Embryonic facial prominence (tissue), 1 donor: ENCODE data around the gene PDE2A.

Experiments
- DNase-seq: peaks from one replicate; pipeline ENCODE4 v3.0.0-alpha.2; 2016; ENCODE audit errors: extremely low spot score

Gene PDE2A

GRCh38 chr11:72589802-72590761 lies 84.1 kb downstream of the PDE2A start:
- no peak for DNase-seq

GRCh38 chr11:72588421-72589410 lies 85.5 kb downstream of the PDE2A start:
- DNase-seq, result no peak

- no peak for DNase-seq
Measured at GRCh38 chr11:72587696-72588095, 86.5 kb downstream of the PDE2A start.

GRCh38 chr11:72586321-72587090 lies 87.7 kb downstream of the PDE2A start:
- DNase-seq, result no peak

GRCh38 chr11:72585762-72586311 lies 88.4 kb downstream of the PDE2A start:
- DNase-seq, result peak; percentile 24

GRCh38 chr11:72584939-72585597 lies 89.2 kb downstream of the PDE2A start:
- DNase-seq, result no peak

- no peak for DNase-seq
Measured at GRCh38 chr11:72584293-72584938, 89.8 kb downstream of the PDE2A start.

GRCh38 chr11:72583616-72584292 lies 90.5 kb downstream of the PDE2A start:
- no peak for DNase-seq

- no peak for DNase-seq
Measured at GRCh38 chr11:72583177-72583553, 91.1 kb downstream of the PDE2A start.

- DNase-seq, result no peak
Measured at GRCh38 chr11:72582206-72583176, 91.7 kb downstream of the PDE2A start.

- no peak for DNase-seq
Measured at GRCh38 chr11:72581067-72581466, 93.2 kb downstream of the PDE2A start.

GRCh38 chr11:72580642-72580950 lies 93.6 kb downstream of the PDE2A start:
- DNase-seq, result no peak

GRCh38 chr11:72579816-72580641 lies 94.2 kb downstream of the PDE2A start:
- DNase-seq, result no peak

GRCh38 chr11:72578991-72579815 lies 95.0 kb downstream of the PDE2A start:
- DNase-seq, result no peak

GRCh38 chr11:72578566-72578965 lies 95.7 kb downstream of the PDE2A start:
- no peak for DNase-seq

- no peak for DNase-seq
Measured at GRCh38 chr11:72578051-72578450, 96.2 kb downstream of the PDE2A start.

GRCh38 chr11:72577271-72577721 lies 96.9 kb downstream of the PDE2A start:
- no peak for DNase-seq
